Measurements from ENCODE around the gene ANP32B.
"Not testable (repeated sequence)": the region's sequence is repeated elsewhere in the genome, so short reads cannot be mapped to it uniquely, and the experiment has no call there.

Gene ANP32B

GRCh38 chr9:97963232-97963631 is 19.9 kb upstream of the ANP32B start:
- DNase-seq (ENCODE audit: low read depth in 2 of 2) = no peak

GRCh38 chr9:97964901-97965300 is 18.2 kb upstream of the ANP32B start:
- DNase-seq (ENCODE audit: low read depth in 2 of 2) = no peak

- DNase-seq (ENCODE audit: low read depth in 2 of 2) = no peak
Observed at GRCh38 chr9:97966493-97966892, 16.6 kb upstream of the ANP32B start.

GRCh38 chr9:97969014-97969413 is 14.1 kb upstream of the ANP32B start:
- no peak for DNase-seq (ENCODE audit: low read depth in 2 of 2)

- DNase-seq (ENCODE audit: low read depth in 2 of 2) = no peak
Observed at GRCh38 chr9:97970165-97970564, 13.0 kb upstream of the ANP32B start.

GRCh38 chr9:97972753-97973152 is 10.4 kb upstream of the ANP32B start:
- no peak for DNase-seq (ENCODE audit: low read depth in 2 of 2)

- no peak for DNase-seq (ENCODE audit: low read depth in 2 of 2)
Observed at GRCh38 chr9:97975376-97975775, 7.8 kb upstream of the ANP32B start.

GRCh38 chr9:97976633-97977032 is 6.5 kb upstream of the ANP32B start:
- not testable (repeated sequence) for DNase-seq (ENCODE audit: low read depth in 2 of 2)

GRCh38 chr9:97978371-97979130 is 4.6 kb upstream of the ANP32B start:
- no peak for DNase-seq (ENCODE audit: low read depth in 2 of 2)

- no peak for DNase-seq (ENCODE audit: low read depth in 2 of 2)
Observed at GRCh38 chr9:97979788-97980478, 3.2 kb upstream of the ANP32B start.

GRCh38 chr9:97980479-97980803 is 2.7 kb upstream of the ANP32B start:
- no peak for DNase-seq (ENCODE audit: low read depth in 2 of 2)

- no peak for DNase-seq (ENCODE audit: low read depth in 2 of 2)
Observed at GRCh38 chr9:97980918-97981845, 2.0 kb upstream of the ANP32B start.

GRCh38 chr9:97981846-97982682 is 1.1 kb upstream of the ANP32B start:
- DNase-seq (ENCODE audit: low read depth in 2 of 2) = no peak

- DNase-seq (ENCODE audit: low read depth in 2 of 2) = peak; percentile 13 to 21
Observed at GRCh38 chr9:97983589-97984187, 547 bp downstream of the ANP32B start.

GRCh38 chr9:97984188-97985057 is 1.3 kb downstream of the ANP32B start:
- DNase-seq (ENCODE audit: low read depth in 2 of 2) = peak; percentile 74 to 75

- DNase-seq (ENCODE audit: low read depth in 2 of 2) = peak in 1 of 2 donors; percentile 5
Observed at GRCh38 chr9:97985058-97985861, 2.1 kb downstream of the ANP32B start.

- DNase-seq (ENCODE audit: low read depth in 2 of 2) = no peak
Observed at GRCh38 chr9:97987487-97987886, 4.3 kb downstream of the ANP32B start.

- no peak for DNase-seq (ENCODE audit: low read depth in 2 of 2)
Observed at GRCh38 chr9:97990259-97990658, 7.1 kb downstream of the ANP32B start.

- no peak for DNase-seq (ENCODE audit: low read depth in 2 of 2)
Observed at GRCh38 chr9:97991818-97992217, 8.7 kb downstream of the ANP32B start.

Measured in stimulated activated CD8-positive, alpha-beta memory T cell treated with anti-CD3 and anti-CD28 coated beads, Interleukin-15, amount 100 ng/mL, for 48 hours (primary cell).